Spleen (tissue), 7 donors: Measurements from ENCODE around the gene TROAP.

Experiments
- CTCF ChIP-seq, 11 experiments: fragments of 200-600 bp in 7 of 11; fragments of 450-650 bp in 4 of 11; sonication (generic) in 4 of 11; IDR thresholded peaks in 8 of 11; conservative IDR thresholded peaks in 3 of 11; 1 replicate in 7 of 11; 2 replicates in 4 of 11; pipeline versions ENCODE4 v1.4.0 to v1.8.0; 2016 to 2021; ENCODE audit warnings: antibody characterized with exemption in 11 of 11, inconsistent platforms in 4 of 11, mild to moderate bottlenecking in 1 of 11
- POLR2A ChIP-seq, 3 donors: fragments of 450-650 bp; IDR thresholded peaks; one replicate each; pipeline ENCODE4 v1.5.1; 2017; ENCODE audit warnings: antibody characterized with exemption in 3 of 3, mild to moderate bottlenecking in 1 of 3
- POLR2AphosphoS5 ChIP-seq, 3 donors: sonication (generic); formaldehyde crosslinking; IDR thresholded peaks; one replicate each; pipeline ENCODE4 v1.5.1; 2017; ENCODE audit warnings: antibody characterized with exemption in 3 of 3
- donor health status: DM: no; HTN: no; CAD: no; lungs with moderate emphysema.
- donor health status: DM: no; HTN: no; CAD: no.
- donor health status: DM: no; HTN: no; CAD: no.

GRCh38 chr12:49282302-49282701 is 40.8 kb upstream of the TROAP start:
- TF ChIP-seq CTCF (IDR thresholded peaks at IDR 0.05 in 8 of 11, conservative IDR thresholded peaks at IDR 0.05 in 3 of 11) (no peak), POLR2A (IDR thresholded peaks at IDR 0.05) (no peak), POLR2AphosphoS5 (IDR thresholded peaks at IDR 0.05) (no peak)
